ENCODE results near the gene LTB4R.

- no peak for TF ChIP-seq CTCF (IDR thresholded peaks at IDR 0.05)
- TF ChIP-seq ESRRA (IDR thresholded peaks at IDR 0.05; ENCODE audit: borderline replicate concordance, low read length), result no peak
- TF ChIP-seq USF2 (IDR thresholded peaks at IDR 0.05), result no peak
- TF ChIP-seq ZFP36 (IDR thresholded peaks at IDR 0.05; ENCODE audit: borderline replicate concordance, partially characterized antibody), result no peak
- TF ChIP-seq POLR2A (IDR thresholded peaks at IDR 0.05; ENCODE audit: low read length), result no peak
- no peak for TF ChIP-seq MYC (IDR thresholded peaks at IDR 0.05; ENCODE audit: borderline replicate concordance, low read length)
- no peak for TF ChIP-seq MAFK (IDR thresholded peaks at IDR 0.05; ENCODE audit: partially characterized antibody)
- TF ChIP-seq MAZ (IDR thresholded peaks at IDR 0.05; ENCODE audit: borderline replicate concordance, low read depth, low read length), result no peak
- no peak for TF ChIP-seq EP300 (IDR thresholded peaks at IDR 0.05)
These were observed 41.3 kb upstream of the LTB4R start for GRCh38 chr14:24269910-24270536.
